ENCODE measurements around the gene BSDC1.

The BSDC1 gene

GRCh38 chr1:32335535-32335789 is 58.8 kb downstream of the BSDC1 start:
- FAIRE-seq = no peak

DNA sequence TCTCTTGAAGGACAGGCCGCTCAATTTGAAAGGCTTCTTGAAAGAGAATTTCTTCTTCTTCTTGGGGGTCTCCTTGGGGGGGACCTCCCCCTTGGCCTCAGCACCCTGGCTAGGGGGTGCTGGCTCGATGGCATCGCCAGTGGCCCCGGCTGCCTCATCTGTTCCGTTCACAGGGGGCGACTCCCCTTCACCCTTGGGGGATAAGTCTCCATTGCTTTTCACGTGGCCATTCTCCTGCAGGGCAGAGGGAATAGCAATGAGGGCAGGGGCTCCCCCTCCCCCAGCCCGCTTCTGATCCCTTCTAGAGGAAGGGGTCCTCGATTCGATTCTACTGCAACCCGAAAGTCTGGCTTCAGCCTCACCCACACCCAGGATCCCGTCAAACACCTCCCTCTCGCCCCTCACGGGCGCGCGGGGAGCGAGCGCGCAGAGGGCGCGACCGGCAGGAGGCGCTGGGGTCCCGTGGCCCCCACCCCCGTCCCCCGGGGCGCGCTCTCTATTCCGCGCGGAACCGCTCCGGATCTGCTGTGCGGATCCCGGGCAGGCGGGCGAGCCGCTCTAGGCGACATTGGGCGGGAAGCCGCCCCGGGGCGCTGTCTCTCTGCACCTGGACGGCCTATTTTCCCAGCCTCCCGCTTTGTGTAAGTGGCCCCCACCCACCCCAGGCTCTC is 59.2 kb downstream of the BSDC1 start:
- FAIRE-seq = no peak

DNA sequence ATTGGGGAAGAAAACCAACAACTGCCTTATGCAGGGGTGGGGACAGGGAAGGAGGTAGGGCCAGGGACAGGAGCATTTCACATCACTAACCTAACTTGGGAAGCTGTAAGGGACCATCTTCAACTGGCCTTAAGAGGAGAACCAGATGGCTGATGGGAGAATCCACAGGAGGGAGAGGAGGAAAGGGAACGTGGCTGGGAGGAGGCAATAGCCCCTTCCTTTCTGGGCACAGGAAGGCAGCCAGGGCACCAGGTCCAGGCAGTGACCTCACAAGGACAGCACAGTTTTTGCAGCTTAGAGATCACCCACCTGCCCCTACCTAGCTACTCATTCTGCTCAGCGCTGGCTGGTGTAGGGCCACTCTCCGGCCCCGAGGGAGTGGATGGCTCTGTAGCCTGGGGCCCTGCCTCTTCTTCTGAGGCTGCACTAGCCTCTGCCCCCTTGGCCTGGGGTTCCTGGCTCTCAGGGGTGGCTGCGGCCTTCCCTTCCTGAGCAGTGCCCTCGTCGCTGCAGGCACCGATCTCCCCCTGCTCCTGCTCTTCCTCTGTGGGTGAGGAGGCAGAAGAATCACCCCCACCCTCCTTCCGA is 59.9 kb downstream of the BSDC1 start:
- FAIRE-seq = no peak

DNA sequence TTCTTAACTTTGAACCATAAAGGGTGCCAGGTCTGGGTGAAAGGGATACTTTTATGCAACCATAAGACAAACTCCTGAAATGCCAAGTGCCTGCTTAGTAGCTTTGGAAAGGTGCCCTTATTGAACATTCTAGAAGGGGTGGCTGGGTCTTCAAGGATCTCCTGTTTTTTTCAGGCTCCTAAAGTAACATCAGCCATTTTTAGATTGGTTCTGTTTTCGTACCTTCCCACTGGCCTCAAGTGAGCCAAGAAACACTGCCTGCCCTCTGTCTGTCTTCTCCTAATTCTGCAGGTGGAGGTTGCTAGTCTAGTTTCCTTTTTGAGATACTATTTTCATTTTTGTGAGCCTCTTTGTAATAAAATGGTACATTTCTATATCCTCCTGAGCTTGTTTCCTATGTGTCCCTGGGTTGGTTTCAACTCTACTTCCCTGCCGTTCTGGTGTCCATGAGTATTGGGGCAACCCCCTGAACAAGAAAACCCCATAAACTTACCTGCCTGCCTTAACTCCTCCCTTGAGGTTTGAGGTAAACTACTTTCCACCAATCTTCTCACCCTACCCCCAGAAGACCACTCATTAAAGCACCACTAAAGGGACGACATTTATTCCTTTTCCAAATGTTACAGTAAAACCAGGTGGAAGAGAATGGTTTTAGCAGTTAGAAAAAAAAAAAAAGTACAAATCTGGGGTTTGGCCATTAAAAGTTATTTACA is 60.8 kb downstream of the BSDC1 start:
- no peak for FAIRE-seq

- FAIRE-seq = no peak
Observed at GRCh38 chr1:32332290-32333079, 61.8 kb downstream of the BSDC1 start.

- FAIRE-seq = no peak
Observed at GRCh38 chr1:32331549-32331948, 62.7 kb downstream of the BSDC1 start.

DNA sequence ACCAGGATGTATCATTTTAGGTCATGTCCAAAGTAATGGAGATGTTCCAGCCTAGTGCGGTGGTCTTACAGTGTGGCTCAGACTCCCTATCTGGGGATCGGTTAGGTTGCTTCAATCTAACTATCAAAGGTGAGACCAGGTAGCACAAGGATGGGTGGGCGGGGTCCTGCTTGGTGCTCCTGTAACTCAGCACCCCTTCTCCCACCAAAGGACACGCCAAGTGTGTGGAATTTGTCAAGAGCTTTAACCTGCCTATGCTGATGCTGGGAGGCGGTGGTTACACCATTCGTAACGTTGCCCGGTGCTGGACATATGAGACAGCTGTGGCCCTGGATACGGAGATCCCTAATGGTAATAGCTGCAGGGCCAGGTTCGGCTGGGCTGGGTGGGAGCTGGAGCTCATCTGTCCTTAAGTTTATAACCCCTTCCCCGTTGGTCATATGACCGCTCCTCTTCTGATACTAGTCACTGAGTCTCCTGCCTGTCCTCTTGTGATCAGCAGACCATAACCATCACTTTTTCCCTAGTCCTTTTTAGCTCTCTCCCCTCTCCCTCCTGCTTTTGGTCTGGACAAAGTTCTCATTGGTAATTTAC is 63.6 kb downstream of the BSDC1 start:
- FAIRE-seq = no peak

DNA sequence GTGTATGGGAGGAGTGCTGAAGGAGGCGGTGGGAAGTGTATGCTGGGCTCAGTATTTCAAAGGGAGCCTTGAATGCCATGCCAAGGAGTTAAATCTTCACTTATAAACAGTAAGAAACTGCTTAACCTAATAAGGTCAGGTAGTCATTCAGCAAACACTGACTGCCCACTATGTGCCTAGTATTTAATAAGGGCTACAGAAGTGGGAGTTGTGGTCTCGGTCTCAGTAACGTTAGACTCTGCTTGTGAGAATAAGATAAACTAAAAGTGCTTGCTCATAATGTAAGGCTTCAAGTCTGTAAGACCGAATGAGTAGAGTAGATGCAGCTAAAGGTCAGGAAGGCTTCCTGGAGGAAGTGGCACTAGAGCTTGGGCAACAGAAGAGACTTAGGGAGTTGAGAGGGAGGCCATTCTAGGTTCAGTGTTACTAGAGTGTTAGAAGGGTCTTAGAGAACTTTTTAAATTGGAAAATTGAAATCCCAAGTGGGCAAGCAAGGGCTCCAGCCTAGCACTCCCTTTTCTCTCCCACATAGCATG is 64.2 kb downstream of the BSDC1 start:
- FAIRE-seq = no peak

DNA sequence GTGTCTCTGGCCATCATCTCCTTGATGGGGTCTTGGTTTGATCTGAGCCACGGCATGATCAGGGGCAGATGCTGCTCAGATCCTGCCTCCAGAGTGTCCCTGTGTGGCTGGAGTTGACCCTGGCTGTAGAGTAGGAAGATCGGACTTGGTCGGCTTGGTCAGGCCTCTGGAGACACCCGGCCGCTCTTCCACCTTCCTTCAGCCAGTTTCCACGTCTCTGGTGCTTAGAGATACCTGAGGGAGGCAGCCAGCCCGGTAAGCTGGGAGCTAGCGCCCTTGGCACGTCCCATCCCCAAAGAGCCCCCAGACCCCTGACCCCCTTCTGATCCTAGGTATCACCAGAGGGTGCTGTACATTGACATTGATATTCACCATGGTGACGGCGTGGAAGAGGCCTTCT is 67.0 kb downstream of the BSDC1 start:
- FAIRE-seq = no peak

DNA sequence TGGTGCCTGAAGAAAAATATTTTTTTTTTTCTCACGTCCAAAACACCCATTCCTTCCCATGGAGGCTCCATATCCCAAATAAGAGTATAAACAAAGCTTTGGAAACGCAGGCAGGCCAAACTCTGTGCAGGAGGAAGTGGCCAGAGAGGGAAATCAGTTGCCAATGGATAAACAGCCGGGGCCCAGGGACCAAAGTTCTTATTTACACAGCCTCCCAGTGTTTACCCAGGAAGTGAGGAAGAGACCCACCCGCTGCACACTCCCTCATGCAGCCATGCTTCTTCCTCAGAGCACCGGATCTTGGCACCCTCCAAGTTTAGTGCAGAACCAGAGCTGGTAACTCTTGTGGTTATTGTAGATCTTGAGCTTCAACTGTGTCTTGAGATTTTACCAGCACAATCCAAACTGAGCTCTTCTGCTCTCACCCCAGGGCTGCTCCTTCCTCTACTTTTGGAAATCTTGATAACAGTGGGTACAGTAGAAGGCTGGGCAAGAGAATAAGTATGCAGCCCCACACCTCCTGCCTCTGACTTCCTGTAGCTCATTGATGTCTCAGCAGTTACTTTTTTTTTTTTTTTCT is 72.4 kb downstream of the BSDC1 start:
- no peak for FAIRE-seq

- no peak for FAIRE-seq
Observed at GRCh38 chr1:32318127-32318869, 75.9 kb downstream of the BSDC1 start.

DNA sequence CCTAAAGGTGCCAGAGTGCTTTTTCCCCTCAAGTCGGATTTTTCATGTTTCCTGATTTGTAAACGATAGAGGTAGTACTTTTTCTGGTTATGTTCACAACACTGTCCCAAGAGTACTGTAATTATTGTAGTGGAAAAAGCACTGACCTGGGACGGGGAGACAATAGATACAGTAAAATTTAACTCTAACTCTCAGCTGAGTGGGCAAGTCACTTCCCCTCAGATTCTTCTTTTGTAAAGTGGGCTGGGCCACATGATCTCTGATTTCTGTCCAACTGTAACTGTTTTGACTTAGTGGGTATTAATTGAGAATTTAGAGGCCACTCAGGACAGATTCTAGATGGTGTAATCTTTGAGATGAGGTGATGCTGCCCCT is 77.4 kb downstream of the BSDC1 start:
- no peak for FAIRE-seq
